GM12878 (cell line): ENCODE data around the gene SKAP1. TPM values are rescaled to one million over a fixed set of nuclear protein-coding genes. Genes with fewer than 3 reads are reported as not detected.
A peak's percentile ranks its signal among the peaks of the same experiment; 100 is the strongest.

Experiments
- ATAC-seq: fragments of 200-7000 bp; cut with Tn5 transposase; 3 replicates; pipeline ENCODE4 v1.9.1; 2020; ENCODE audit warnings: mild to moderate bottlenecking, moderate library complexity
- BruUV-seq: library from RNA; stranded (reverse); fragments of 400-500 nt; replicated peaks from 2 replicates; lab custom pipeline; 2021; lab: Mats Ljungman, UMichigan
- CTCF ChIA-PET: fragments of 300-600 bp; sonication (Branson Sonifier 250); formaldehyde crosslinking; extraction: SDS; loops from one replicate; lab custom pipeline; 2021; ENCODE audit warnings: inconsistent platforms; lab: Yijun Ruan, JAX
- POLR2A ChIA-PET: fragments of 350-600 bp; formaldehyde crosslinking; extraction: SDS; loops from one replicate; lab custom pipeline; 2021; ENCODE audit warnings: inconsistent platforms; lab: Charles Lee
- RAD21 ChIA-PET: fragments of 300-600 bp; sonication (Branson Sonifier 250); formaldehyde crosslinking; loops from one replicate; lab custom pipeline; 2023; ENCODE audit warnings: antibody characterized with exemption; ENCODE audit not compliant: unreplicated experiment; lab: Charles Lee
- SMC1A ChIA-PET: fragments of 300-600 bp; sonication (Branson Sonifier 250); formaldehyde crosslinking; loops from one replicate; lab custom pipeline; 2023; ENCODE audit not compliant: unreplicated experiment, uncharacterized antibody; lab: Charles Lee
- DNase-seq: peaks from one replicate; pipeline ENCODE4 v3.0.0-alpha.2; 2011; ENCODE audit warnings: low read depth, low spot score
- FAIRE-seq: peaks from 3 replicates; lab custom pipeline; 2011; peaks lifted over from hg19 to GRCh38; lab: Jason Lieb, UNC
- H2AFZ ChIP-seq: 2 replicates; pipeline ENCODE4 v1.6.0; 2011; ENCODE audit warnings: low read depth, low read length, control low read depth; ENCODE audit not compliant: control insufficient read depth
- H3K27ac ChIP-seq: 2 replicates; pipeline ENCODE4 v1.5.1; 2011; ENCODE audit warnings: control low read depth; ENCODE audit not compliant: control insufficient read depth, insufficient read depth
- H3K27me3 ChIP-seq, 2 experiments: replicated peaks in 1 of 2; 2 replicates each; pipeline versions ENCODE4 v1.6.0 to v1.6.1; 2011; ENCODE audit warnings: low read length in 1 of 2; ENCODE audit not compliant: control insufficient read depth in 2 of 2, insufficient read depth in 2 of 2
- H3K36me3 ChIP-seq, 2 experiments: 2 replicates each; pipeline ENCODE4 v1.5.1; 2011; ENCODE audit warnings: low read length in 1 of 2; ENCODE audit not compliant: control insufficient read depth in 2 of 2, insufficient read depth in 2 of 2
- H3K4me1 ChIP-seq: 2 replicates; pipeline ENCODE4 v1.6.1; 2011; ENCODE audit warnings: mild to moderate bottlenecking, low read length, moderate library complexity, mixed read lengths; ENCODE audit not compliant: control insufficient read depth, insufficient read depth
- H3K4me2 ChIP-seq: 2 replicates; pipeline ENCODE4 v1.6.0; 2011; ENCODE audit warnings: control low read depth; ENCODE audit not compliant: control insufficient read depth, insufficient read depth
- H3K4me3 ChIP-seq: fragments of 200-600 bp; sonication (generic); 2 replicates; pipeline ENCODE4 v1.5.1; 2016
- H3K79me2 ChIP-seq: 2 replicates; pipeline ENCODE4 v1.6.0; 2011; ENCODE audit warnings: low read length; ENCODE audit not compliant: control insufficient read depth, insufficient read depth
- H3K9ac ChIP-seq: 2 replicates; pipeline ENCODE4 v1.8.0; 2011; ENCODE audit warnings: low read length, control low read depth, mixed read lengths; ENCODE audit not compliant: control insufficient read depth, insufficient read depth
- H3K9me3 ChIP-seq: replicated peaks from 3 replicates; pipeline ENCODE4 v1.5.1; 2011; ENCODE audit warnings: mild to moderate bottlenecking, low read length; ENCODE audit not compliant: control insufficient read depth, insufficient read depth
- H4K20me1 ChIP-seq: 2 replicates; pipeline ENCODE4 v1.6.0; 2011; ENCODE audit not compliant: control insufficient read depth, insufficient read depth
- ATF2 ChIP-seq: IDR thresholded peaks from 2 replicates; pipeline ENCODE4 v1.6.1; 2012; ENCODE audit warnings: low read length, inconsistent platforms
- CEBPB ChIP-seq, 2 experiments: fragments of 150-350 bp in 1 of 2; IDR thresholded peaks; 2 replicates each; pipeline ENCODE4 v1.6.1; 2012 to 2014; ENCODE audit warnings: low read depth in 2 of 2, low read length in 2 of 2, borderline replicate concordance in 1 of 2, inconsistent platforms in 1 of 2
- CHD2 ChIP-seq: IDR thresholded peaks from 2 replicates; pipeline ENCODE4 v1.6.1; 2011; ENCODE audit warnings: low read depth, low read length, improper control_type of control experiment, borderline replicate concordance
- DPF2 ChIP-seq: fragments of 450-650 bp; IDR thresholded peaks from 2 replicates; pipeline ENCODE4 v1.6.1; 2017; ENCODE audit warnings: mild to moderate bottlenecking
- EGR1 ChIP-seq, 2 experiments: IDR thresholded peaks; 1 replicate in 1 of 2; 2 replicates in 1 of 2; pipeline ENCODE4 v1.6.1; 2011 to 2012; ENCODE audit warnings: low read depth in 2 of 2, low read length in 2 of 2, borderline replicate concordance in 1 of 2, mild to moderate bottlenecking in 1 of 2, moderate library complexity in 1 of 2
- FOXM1 ChIP-seq: IDR thresholded peaks from 2 replicates; pipeline ENCODE4 v1.6.1; 2012; ENCODE audit warnings: low read depth, mild to moderate bottlenecking, inconsistent platforms, low read length, moderate library complexity
- JUNB ChIP-seq: IDR thresholded peaks from 2 replicates; pipeline ENCODE4 v1.6.1; 2016; ENCODE audit warnings: antibody characterized with exemption, mild to moderate bottlenecking
- KLF5 ChIP-seq: fragments of 450-650 bp; IDR thresholded peaks from 2 replicates; pipeline ENCODE4 v1.6.1; 2014; ENCODE audit warnings: mild to moderate bottlenecking; ENCODE audit not compliant: partially characterized antibody
- MEF2A ChIP-seq: IDR thresholded peaks from 2 replicates; pipeline ENCODE4 v1.6.1; 2011; ENCODE audit warnings: low read depth, mild to moderate bottlenecking, low read length, moderate library complexity; ENCODE audit not compliant: insufficient read depth
- NFIC ChIP-seq: IDR thresholded peaks from 2 replicates; pipeline ENCODE4 v1.6.1; 2012; ENCODE audit warnings: low read depth, mild to moderate bottlenecking, inconsistent platforms, low read length, moderate library complexity
- RUNX3 ChIP-seq: IDR thresholded peaks from 2 replicates; pipeline ENCODE4 v1.6.1; 2012; ENCODE audit warnings: low read length, inconsistent platforms
- SRF ChIP-seq, 2 experiments: IDR thresholded peaks; 2 replicates each; pipeline ENCODE4 v1.6.1; 2011; ENCODE audit warnings: low read depth in 2 of 2, low read length in 2 of 2, mild to moderate bottlenecking in 1 of 2, moderate library complexity in 1 of 2
- WGBS: methylation state at CpG from one replicate; pipeline ENCODE4 v1.1.6; 2016; ENCODE audit warnings: low lambda C conversion rate; ENCODE audit not compliant: insufficient replicate concordance, insufficient coverage; ENCODE audit errors: missing lambda C conversion rate; 5-methylcytosine and 5-hydroxymethylcytosine counted together
- in situ Hi-C: fragments of 300-500 bp; cut with MboI; formaldehyde crosslinking; loops from 9 replicates; pipeline ENCODE4 v1.14.3; 2018; ENCODE audit warnings: mixed read lengths
- intact Hi-C: fragments of 100-400 bp; cut with micrococcal nuclease; formaldehyde crosslinking; loops from one replicate; pipeline ENCODE4 v1.14.2; 2022; ENCODE audit not compliant: unreplicated experiment
- polyA plus RNA-seq, 11 experiments: library from polyadenylated mRNA; depleted of rRNA in 4 of 11; unstranded in 6 of 11; stranded (reverse) in 5 of 11; fragments of >200 nt; fragmentation: Nextera tagmentation in 4 of 11; fragmentation: Illumina TruSeq in 1 of 11; extraction: Ambion mirVana in 4 of 11; extraction: Trizol in 1 of 11; gene quantifications; 1 replicate in 1 of 11; 2 replicates in 10 of 11; pipeline versions ENCODE4 v1.2.1 to v1.2.3, GENCODE V29; 2011 to 2016; ENCODE audit warnings: inconsistent platforms in 2 of 11, missing spikeins in 2 of 11, low read depth in 1 of 11
- total RNA-seq, 4 experiments: library from RNA; depleted of rRNA in 3 of 4; stranded (reverse); fragments of >200 nt in 3 of 4; fragmentation: Illumina TruSeq in 1 of 4; extraction: Trizol in 1 of 4; gene quantifications; 2 replicates each; pipeline versions ENCODE4 v1.2.1 to v1.2.3, GENCODE V29; 2013 to 2021

SKAP1 gene
- total and polyA plus RNA-seq, 10 of the 15 experiments (the other 5 are each of a cell fraction or from before 2014, with no cell fraction given): 17.1 to 97.6 (median 35.9) TPM

DNA sequence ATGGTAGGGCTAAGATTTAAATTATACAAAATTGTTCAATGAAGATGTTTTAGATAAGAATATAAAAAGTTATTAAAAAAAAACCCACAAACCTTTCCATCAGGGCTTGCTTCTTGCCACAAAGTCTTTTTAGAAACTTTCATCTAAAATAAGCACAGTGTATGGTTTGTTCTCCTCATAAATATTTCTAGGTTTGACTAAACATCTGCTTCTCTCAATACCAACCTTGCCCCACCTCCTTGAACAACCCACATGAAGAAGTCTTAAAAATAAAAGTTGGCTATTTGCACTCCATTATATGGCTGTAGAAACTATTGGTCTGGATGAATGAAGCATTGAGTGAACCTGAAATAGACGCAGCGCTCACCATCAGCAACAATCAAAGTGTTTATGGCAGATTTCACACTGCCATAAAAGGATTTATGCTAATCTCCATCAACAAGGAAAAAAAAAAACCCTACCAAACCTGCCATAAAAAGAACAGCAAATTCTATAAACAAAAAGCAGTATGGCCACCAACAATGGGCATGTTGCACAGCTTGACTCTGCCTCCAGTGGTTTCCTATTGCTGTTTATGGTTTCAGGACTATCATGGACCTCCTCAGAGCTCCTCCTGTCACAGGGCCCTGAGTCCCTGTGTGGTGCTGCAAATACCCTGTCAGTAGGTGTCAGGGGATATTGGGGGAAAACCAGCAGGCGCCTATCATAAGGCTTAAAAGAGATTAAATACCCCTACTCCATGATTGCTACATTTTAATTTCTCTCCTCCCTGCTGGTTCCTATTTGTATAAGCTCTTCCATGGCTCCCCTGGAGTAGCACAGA is 284.8 kb downstream of the SKAP1 start:
- Histone ChIP-seq H3K27me3 (no peaks in the 10 kb centered on the region), H3K4me1 (peaks cover 24% of the 10 kb centered on the region), H2AFZ (no peak overlapping the region), H3K79me2 (no peaks in the 10 kb centered on the region), H4K20me1 (no peaks in the 10 kb centered on the region), H3K9me3 (no peaks in the 10 kb centered on the region), H3K27ac (no peak overlapping the region), H3K4me3 (no peak overlapping the region), H3K4me2 (peak overlapping the region; percentile 33), H3K36me3 (peaks cover 0 to 4% of the 10 kb centered on the region in 2 experiments; a peak in 2 of 4 replicates), H3K9ac (no peak overlapping the region)
- POLR2A ChIA-PET: interaction anchor here (0.6 kb wide), 1 partner anchor 697 kb away, joined by 3 read pairs; no protein-coding TSS in a partner anchor
- 5% methylated on average over 3 of the region's 3 CpGs for WGBS
- ATAC-seq (peak; percentile 35; the same call in 2 of the 3 replicates), FAIRE-seq (no peak), DNase-seq (no peak)
- CTCF ChIA-PET: interaction anchor here (0.6 to 2.7 kb wide), 3 partner anchors 14 to 114 kb away, joined by 3 to 7 read pairs (median 3); no protein-coding TSS in a partner anchor
- TF ChIP-seq JUNB: peak; percentile 26; the same call in 1 of the 2 replicates
- TF ChIP-seq KLF5: no peak
- TF ChIP-seq DPF2: no peak
- peak; percentile 53; the same call in 1 of the 2 replicates for TF ChIP-seq FOXM1
- TF ChIP-seq NFIC: peak; percentile 67
- TF ChIP-seq ATF2: peak; percentile 41; the same call in 1 of the 2 replicates
- TF ChIP-seq RUNX3: peak; percentile 69
- TF ChIP-seq CHD2: no peak
- TF ChIP-seq EGR1 (IDR thresholded peaks at IDR 0.05; ENCODE audit: borderline replicate concordance in 1 of 2, low read depth in 2 of 2, low read length in 2 of 2): no peak
- peak in 1 of 2 experiments; percentile 46; a peak in 1 of 4 replicates for TF ChIP-seq SRF (IDR thresholded peaks at IDR 0.05; ENCODE audit: low read depth in 2 of 2, low read length in 2 of 2)
- TF ChIP-seq CEBPB (IDR thresholded peaks at IDR 0.05; ENCODE audit: borderline replicate concordance in 1 of 2, low read depth in 2 of 2, low read length in 2 of 2): 0 out of 4 replicates have a peak, but pooled peaks of 1 of the 2 experiments have one; percentile 34
- peak; percentile 59; the same call in 1 of the 2 replicates for TF ChIP-seq MEF2A
- in situ Hi-C loops: no loop called here
- intact Hi-C loops: no loop called here
- SMC1A ChIA-PET: interaction anchor here (1.0 to 1.2 kb wide), 4 partner anchors 10 to 65 kb away, joined by 3 to 4 read pairs (median 4); no protein-coding TSS in a partner anchor
- RAD21 ChIA-PET: interaction anchor here (0.7 to 1.0 kb wide), 2 partner anchors 9 to 37 kb away, joined by 3 read pairs; partner anchors contain the start of gene SNX11
- no TSS peak for BruUV-seq
